Mucosa of descending colon (tissue), 3 donors: Measurements from ENCODE around the gene FBXO17. TPM values are rescaled to one million over a fixed set of nuclear protein-coding genes. Genes with fewer than 3 reads are reported as not detected.

Source experiments
- ATAC-seq: fragments of 200-7000 bp; cut with Tn5 transposase; one replicate; pipeline ENCODE4 v1.9.1; 2020; ENCODE audit warnings: mild to moderate bottlenecking, moderate library complexity
- DNase-seq, 3 donors: peaks; one replicate each; pipeline ENCODE4 v3.0.0-alpha.2; 2020
- H3K36me3 ChIP-seq: fragments of 200-600 bp; one replicate; pipeline ENCODE4 v1.8.0; 2021; ENCODE audit warnings: low read depth, mild to moderate bottlenecking
- H3K4me1 ChIP-seq: fragments of 200-600 bp; one replicate; pipeline ENCODE4 v1.8.0; 2021; ENCODE audit warnings: low read depth, mild to moderate bottlenecking
- H3K4me3 ChIP-seq: fragments of 200-600 bp; one replicate; pipeline ENCODE4 v1.8.0; 2021; ENCODE audit warnings: mild to moderate bottlenecking
- H3K9me3 ChIP-seq: fragments of 200-600 bp; one replicate; pipeline ENCODE4 v1.8.0; 2021; ENCODE audit warnings: mild to moderate bottlenecking
- CTCF ChIP-seq: fragments of 200-600 bp; IDR thresholded peaks from one replicate; pipeline ENCODE4 v1.8.0; 2022; ENCODE audit warnings: antibody characterized with exemption, mild to moderate bottlenecking
- intact Hi-C, 2 donors: fragments of 100-400 bp; cut with DNase I in 1 of 2; cut with micrococcal nuclease in 1 of 2; formaldehyde crosslinking; loops; one replicate each; pipeline versions ENCODE4 v1.11.0 to v1.11.1; 2022; cut with DNase I, micrococcal nuclease
- long read RNA-seq, 2 donors: library from polyadenylated mRNA; unstranded; transcript quantifications; one replicate each; pipeline ENCODE4 v2.0.0, GENCODE V29; 2019 to 2021
- total RNA-seq, 3 donors: library from RNA; stranded (reverse); fragmentation: NEBNext Ultra II Directional in 2 of 3; extraction: Animal tissue kit (Norgen Biotek cat#: 25700) in 2 of 3; gene quantifications; one replicate each; pipeline versions ENCODE4 v1.2.1 to v1.2.4, GENCODE V29; 2021 to 2023
- donor health status: DM: no; HTN: no; CAD: no; lungs with moderate emphysema.
- donor health status: DM: no; HTN: no; CAD: no.
- donor health status: DM: no; HTN: yes; CAD: no.

FBXO17 gene, protein sequence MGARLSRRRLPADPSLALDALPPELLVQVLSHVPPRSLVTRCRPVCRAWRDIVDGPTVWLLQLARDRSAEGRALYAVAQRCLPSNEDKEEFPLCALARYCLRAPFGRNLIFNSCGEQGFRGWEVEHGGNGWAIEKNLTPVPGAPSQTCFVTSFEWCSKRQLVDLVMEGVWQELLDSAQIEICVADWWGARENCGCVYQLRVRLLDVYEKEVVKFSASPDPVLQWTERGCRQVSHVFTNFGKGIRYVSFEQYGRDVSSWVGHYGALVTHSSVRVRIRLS
- 10 to 100 TPM in 1 of 3 donors, 1 to 10 TPM in 2; 1.8 to 18.9 (median 1.9) TPM for total RNA-seq
- long read RNA-seq, donor 1, transcript FBXO17-201 (6 exons, 2,386 nt): major isoform, 27 of 42 reads
- long read RNA-seq, donor 1, partial matches to known transcripts: 4 of 42 reads
- long read RNA-seq, donor 1, other reads (novel, unspliced or antisense): 9 of 42 reads
- long read RNA-seq, donor 2, partial matches to known transcripts: 0 of 2 reads
- long read RNA-seq, donor 2, other reads (novel, unspliced or antisense): 0 of 2 reads

GRCh38 chr19:38975214-38975860, at the start of gene FBXO17:
Gene FBXO17 (minus strand): TSS chr19:38975742. CDS start chr19:38950319, 25,423 bp downstream.
- DNase-seq: peak in 2 of 3 donors; percentile 12 to 42
- no peaks in the 10 kb centered on the region for H3K4me1 ChIP-seq
- no peaks in the 10 kb centered on the region for H3K9me3 ChIP-seq
- no peaks in the 10 kb centered on the region for H3K36me3 ChIP-seq
- H3K4me3 ChIP-seq: no peak within 1 kb of the TSS
- no peak for TF ChIP-seq CTCF
- peak; percentile 56 for ATAC-seq
- intact Hi-C loops: no loop called here

DNA sequence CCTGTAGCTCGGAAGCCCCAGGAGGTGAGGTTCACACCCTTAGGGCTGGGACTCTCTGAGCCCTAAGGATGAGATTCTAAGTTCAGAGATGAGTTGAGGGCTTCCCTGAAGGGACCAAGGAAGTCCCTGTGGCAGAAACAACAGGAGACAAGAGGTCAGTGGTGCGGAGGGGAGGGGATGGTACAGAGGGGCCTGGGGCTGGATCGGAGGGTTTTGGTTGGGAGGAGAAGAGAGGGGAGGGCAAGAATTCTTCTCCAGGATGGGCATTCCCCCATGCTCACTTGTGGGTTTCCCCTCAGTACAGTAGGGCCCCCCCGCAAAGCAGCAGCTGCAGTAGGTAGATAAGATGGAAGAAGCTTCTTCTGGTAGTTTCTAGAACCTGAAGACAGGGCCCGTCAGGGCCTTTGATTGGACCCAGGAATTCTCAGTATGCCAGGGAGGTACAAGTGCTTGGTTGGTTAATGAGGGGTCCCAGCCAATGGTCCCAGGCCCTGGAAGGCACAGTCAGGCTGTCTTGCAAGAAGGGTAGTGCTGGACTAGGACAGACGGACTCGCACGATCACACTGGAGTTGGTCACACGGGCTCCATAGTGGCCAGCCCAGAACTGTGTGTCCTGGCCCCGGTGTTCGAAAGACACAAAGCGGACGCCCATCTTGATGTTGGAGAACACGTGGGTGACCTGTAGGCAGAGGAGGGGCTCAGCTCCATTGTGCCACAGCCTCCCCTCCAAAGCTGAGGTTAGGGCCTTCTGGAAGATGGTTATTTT, 49.5 kb upstream of the FBXO17 start:
- no peaks in the 10 kb centered on the region for H3K4me1 ChIP-seq
- H3K4me3 ChIP-seq: no peak overlapping the region
- no peak for ATAC-seq
- H3K36me3 ChIP-seq: no peaks in the 10 kb centered on the region
- TF ChIP-seq CTCF: no peak
- no peaks in the 10 kb centered on the region for H3K9me3 ChIP-seq
- no peak for DNase-seq
- intact Hi-C loops: no loop called here

DNA sequence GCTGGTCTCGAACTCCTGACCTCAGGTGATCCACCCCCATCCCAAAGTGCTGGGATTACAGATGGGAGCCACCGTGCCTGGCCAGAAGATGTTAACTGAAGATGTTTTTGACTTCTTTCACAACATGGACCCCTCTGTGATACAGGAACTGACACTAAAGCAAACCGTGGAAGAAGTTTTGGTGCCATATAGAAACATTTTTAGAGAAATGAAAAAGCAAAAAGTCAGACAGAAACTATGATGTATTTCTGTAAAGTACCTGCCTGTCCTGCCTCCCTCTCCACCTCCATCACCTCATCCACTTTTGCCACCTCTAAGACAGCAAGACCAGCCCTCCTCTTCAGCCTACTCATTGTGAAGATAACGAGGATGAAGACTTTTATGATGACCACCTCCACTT, 45.5 kb upstream of the FBXO17 start:
- DNase-seq: no peak
- H3K4me3 ChIP-seq: no peak overlapping the region
- H3K9me3 ChIP-seq: no peaks in the 10 kb centered on the region
- H3K36me3 ChIP-seq: no peaks in the 10 kb centered on the region
- ATAC-seq: no peak
- H3K4me1 ChIP-seq: no peaks in the 10 kb centered on the region
- no peak for TF ChIP-seq CTCF
- intact Hi-C loops: no loop called here

- no peaks in the 10 kb centered on the region for H3K4me1 ChIP-seq
- DNase-seq (no peak), ATAC-seq (no peak)
- no peak overlapping the region for H3K4me3 ChIP-seq
- H3K36me3 ChIP-seq: no peaks in the 10 kb centered on the region
- intact Hi-C loops: no loop called here
- H3K9me3 ChIP-seq: no peaks in the 10 kb centered on the region
- TF ChIP-seq CTCF: no peak
Observed at GRCh38 chr19:39017646-39018045, 42.1 kb upstream of the FBXO17 start.

- H3K4me3 ChIP-seq: no peak overlapping the region
- intact Hi-C loops: no loop called here
- ATAC-seq (no peak), DNase-seq (no peak)
- H3K9me3 ChIP-seq: no peaks in the 10 kb centered on the region
- TF ChIP-seq CTCF: no peak
- H3K4me1 ChIP-seq: no peaks in the 10 kb centered on the region
- no peaks in the 10 kb centered on the region for H3K36me3 ChIP-seq
Observed at GRCh38 chr19:39017026-39017425, 41.5 kb upstream of the FBXO17 start.
